Activated CD4-positive, CD25-positive, alpha-beta regulatory T cell (primary cell): ENCODE results near the gene CSGALNACT2.
A peak's percentile ranks its signal among the peaks of the same experiment; 100 is the strongest.

Experiments
- DNase-seq, 4 experiments: peaks; one replicate each; lab custom pipeline; 2025; lab: John Stamatoyannopoulos, UW

Gene CSGALNACT2

DNA sequence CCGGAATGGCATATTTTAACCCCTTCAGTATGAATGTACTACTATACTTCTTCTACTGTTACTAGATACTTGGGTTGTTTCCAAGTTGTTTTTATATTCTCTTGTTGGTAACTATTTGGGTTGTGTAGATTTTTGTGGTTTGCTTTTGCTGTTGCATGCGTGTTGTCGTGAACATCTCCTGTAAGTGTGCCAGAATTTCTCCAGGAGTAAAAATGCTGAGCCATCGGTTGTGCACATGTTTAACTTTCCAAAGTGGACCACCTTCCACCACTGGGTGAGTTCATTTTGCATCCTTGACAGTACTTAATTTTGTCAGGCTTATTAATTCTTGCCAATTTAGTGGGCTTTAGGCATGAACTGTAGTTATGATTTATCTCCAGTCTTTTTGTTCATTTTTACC lies 47.9 kb downstream of the CSGALNACT2 start:
- no peak for DNase-seq

- DNase-seq: no peak
Measured at GRCh38 chr10:43187213-43187612, 49.0 kb downstream of the CSGALNACT2 start.

DNA sequence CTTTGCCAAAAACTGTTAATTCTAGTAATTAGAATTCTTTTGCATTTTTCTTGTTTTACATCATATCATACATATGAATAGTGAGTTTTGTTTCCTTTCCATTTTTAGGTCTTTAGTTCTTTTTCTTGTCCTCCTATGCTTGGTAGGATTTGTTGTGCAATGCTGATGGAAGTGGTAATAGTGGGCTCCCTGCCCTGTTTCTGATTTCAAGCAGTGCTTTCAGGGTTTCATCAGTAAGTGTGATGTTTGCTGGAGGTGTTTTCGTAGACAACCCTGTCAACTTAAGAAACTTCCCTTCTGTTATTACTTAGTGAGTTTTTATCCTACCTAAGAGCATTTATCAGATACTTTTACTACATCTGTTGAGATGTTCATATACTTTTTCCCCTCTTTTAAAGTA lies 50.5 kb downstream of the CSGALNACT2 start:
- DNase-seq: no peak

- no peak for DNase-seq
Measured at GRCh38 chr10:43190289-43190688, 52.0 kb downstream of the CSGALNACT2 start.

GRCh38 chr10:43190775-43191174 lies 52.5 kb downstream of the CSGALNACT2 start:
- DNase-seq: no peak

- no peak for DNase-seq
Measured at GRCh38 chr10:43192884-43193283, 54.6 kb downstream of the CSGALNACT2 start.

- no peak for DNase-seq
Measured at GRCh38 chr10:43193496-43194080, 55.3 kb downstream of the CSGALNACT2 start.

GRCh38 chr10:43194266-43194665 lies 56.0 kb downstream of the CSGALNACT2 start:
- DNase-seq: no peak

GRCh38 chr10:43194859-43195258 lies 56.6 kb downstream of the CSGALNACT2 start:
- DNase-seq: no peak

- DNase-seq: no peak
Measured at GRCh38 chr10:43195557-43195956, 57.3 kb downstream of the CSGALNACT2 start.

DNA sequence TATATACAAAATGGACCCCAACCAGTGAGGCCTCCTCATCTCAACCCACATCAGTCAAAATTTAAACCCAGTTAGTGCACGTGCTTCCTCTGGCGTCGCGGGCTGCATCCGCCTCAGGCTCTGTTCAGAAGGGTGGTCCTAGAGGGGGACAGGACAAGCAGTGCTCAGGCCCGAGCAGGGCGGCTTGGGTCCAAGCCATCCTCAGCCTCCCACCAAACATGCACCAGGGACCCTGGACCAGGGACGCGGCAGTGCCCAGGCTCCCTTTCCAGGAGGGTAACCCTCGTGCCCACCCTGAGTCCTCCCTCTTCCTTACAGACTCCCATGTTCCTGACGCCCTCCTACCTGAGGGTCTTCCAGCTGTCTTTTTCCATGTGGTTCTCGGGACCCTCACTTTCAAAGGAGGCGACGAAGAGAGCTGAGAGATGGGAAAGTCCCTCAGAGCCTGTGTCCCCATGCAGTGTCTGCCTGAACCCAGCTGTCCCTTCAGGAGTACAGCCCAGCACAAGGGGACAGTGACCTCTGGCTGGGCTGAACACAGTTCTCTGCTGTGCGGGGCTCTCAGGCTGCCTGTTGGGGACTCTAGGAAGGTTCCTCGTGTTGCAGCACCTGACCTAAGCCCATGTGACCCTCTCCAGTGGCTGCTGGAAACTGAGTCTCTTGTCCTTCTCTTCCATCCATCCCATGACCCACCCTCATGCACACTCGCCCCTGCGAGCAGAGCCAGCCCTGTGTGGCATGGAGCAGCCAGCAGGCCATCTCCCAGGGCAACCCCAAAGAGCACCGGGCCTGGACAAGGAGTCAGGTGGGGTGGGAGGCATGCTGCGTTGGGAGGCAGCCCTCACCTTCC lies 58.1 kb downstream of the CSGALNACT2 start:
- no peak for DNase-seq

- DNase-seq: no peak
Measured at GRCh38 chr10:43196981-43197833, 59.0 kb downstream of the CSGALNACT2 start.

DNA sequence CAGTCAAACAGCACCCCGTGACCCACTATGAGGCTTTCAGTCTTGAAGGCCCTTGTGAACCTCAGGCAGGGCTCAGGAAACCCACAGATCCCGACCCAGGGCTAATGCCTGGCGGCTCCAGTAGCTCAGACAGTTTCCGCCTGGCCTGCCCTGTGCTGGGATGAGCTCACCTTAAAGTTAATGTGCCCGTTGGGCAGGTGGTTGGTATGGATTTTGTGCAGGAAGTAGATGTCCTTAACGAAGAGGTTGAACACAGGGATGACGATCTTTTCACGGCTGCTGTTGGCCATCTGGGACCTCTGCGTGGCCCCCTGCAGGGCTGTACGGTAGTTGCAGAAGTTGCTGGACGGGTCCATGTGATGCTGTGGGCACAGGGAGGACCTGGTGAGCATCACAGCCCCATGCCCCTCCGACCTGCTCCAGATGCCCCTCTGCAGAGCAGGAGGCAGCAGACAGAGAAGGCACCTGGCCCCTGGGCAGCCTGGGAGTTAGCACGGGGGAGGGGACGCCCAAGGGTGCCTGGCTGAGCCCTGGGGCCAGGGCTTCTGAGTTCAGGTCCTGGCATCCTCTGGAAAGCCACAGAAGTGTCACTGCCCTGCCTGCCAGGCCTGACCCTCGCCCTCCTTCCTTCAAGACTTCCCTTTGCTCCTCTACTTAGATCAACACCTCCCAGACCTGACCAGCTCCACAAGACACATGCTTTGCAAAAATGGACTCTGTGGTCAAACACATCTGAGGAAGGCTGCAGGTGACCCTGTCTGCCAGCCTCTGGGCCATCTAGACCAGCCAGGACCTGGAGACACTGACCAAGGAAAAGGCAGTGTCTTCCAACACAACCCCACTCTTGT lies 59.8 kb downstream of the CSGALNACT2 start:
- DNase-seq: no peak

DNA sequence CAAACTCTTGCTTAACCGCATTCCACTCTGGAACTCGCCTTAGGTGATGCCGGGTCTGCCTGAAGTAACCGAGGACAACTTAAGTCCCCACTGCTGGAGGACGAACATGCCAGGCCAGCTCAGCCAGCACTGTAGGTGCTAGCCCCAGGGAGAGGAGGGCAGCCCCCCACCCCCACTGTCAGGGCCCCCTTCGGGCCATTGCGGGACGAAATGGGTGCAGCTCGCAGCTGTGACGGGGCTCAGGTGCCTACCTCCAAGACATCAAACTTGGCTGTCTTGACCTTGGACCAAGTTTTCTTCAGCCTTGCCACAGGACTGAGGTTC lies 60.4 kb downstream of the CSGALNACT2 start:
- DNase-seq: no peak

DNA sequence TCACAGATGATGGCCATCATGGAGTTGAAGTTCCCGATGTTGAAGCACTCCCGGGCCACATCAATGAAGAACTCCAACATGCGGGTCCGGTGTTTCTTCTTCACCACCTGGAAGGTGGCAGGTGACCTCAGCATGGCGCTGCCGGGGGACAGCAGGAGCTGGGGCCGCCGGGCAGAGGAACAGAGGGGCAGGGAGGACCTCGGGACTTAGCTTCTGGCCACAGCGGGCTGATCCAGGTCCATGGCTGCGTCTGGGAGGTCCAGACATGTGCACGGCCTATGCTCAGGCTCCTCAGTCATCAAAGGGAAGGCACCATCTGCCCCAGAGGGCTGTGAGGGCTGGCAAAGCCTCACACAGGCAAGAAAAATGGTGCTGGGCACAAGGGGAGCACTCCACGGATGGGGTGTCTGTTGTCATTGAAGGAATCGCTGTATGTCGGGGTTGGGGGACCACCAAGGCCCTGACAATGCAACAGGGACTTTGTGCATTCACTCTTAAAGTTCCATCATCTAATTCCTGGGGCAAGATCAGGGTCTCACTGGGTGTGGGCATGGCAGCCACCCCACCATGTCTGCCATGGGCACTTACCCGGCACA lies 60.9 kb downstream of the CSGALNACT2 start:
- no peak for DNase-seq

DNA sequence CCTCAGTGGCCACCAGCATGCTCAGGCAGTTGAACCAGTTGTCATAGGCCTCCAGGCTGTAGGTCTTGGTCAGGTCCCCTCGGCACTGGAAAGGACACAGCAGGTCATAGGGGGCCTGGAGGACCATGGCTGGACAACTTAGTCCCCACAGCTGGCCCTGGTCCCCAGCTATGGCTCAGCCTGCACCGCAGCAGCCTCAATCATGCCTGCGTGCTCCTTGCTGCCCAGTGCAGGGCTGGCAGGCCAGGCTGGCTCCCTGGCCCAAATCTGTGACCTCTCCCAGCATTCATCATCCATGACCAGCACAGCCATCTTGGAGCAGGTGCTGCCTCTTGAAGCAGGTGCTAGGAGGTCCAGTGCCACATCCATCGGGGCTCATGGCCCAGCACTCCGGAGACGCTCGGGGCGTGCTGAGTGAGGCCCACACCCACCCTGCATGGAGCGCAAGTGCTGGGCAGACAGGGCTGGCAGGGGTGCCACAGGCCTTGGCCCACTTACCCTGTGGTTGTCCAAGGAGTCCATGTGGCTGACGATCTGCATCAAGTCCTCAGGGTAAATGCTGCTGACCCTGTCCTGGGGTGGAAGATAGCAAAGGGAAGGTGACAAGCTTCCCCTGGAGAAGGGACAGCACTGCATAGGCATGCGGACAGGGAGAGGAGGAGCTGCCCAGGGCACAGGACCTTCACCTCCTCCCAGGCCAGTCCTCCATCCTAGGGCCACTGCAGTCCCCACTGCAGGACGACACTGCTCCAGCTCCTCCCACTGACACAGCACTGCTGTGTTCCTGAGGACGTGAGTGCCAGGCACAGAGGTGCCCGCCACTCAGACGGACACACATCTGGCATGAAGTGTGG lies 61.7 kb downstream of the CSGALNACT2 start:
- no peak for DNase-seq

DNA sequence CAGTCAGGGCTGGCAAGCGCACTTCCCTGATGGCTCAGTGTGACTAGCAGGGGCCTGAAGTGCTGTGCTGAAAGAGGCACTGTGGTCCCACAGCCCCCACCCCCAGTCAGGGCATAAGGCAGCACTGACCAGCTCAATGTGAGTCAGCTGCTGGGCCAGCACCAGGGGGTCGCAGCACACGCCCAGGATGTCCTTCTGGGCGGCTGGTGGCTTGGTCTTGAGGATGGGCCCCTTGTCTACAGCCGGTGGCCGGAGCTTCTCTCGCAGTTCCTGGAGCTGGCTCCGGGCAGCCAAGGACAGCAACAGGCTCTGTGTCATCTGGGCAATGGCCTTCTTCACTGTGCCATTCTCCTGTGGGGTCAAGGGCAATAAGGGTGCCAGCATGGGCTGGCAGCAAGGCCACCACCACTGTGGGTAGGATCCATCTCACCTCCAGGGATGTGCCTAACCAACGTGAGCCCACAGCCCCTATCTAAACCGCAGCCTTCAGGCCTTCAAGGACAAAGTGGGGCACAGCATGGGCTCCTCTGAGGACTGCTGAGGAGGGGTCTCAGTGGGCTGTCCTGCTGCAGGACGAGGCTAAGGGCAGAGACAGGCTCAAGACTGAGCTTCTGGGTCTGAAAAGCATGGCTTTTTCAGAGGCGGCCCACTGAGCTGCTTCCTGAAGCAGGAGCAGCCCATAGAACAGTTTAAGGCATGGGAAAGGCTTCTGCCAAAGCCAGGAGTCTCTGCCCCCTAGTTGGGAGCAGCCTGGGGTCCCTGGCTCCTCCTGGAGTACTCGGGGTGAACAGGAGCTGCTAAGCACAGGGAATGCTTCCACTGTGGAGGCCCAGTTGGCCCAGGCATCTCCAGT lies 62.5 kb downstream of the CSGALNACT2 start:
- no peak for DNase-seq

GRCh38 chr10:43201545-43202131 lies 63.4 kb downstream of the CSGALNACT2 start:
- DNase-seq: no peak

DNA sequence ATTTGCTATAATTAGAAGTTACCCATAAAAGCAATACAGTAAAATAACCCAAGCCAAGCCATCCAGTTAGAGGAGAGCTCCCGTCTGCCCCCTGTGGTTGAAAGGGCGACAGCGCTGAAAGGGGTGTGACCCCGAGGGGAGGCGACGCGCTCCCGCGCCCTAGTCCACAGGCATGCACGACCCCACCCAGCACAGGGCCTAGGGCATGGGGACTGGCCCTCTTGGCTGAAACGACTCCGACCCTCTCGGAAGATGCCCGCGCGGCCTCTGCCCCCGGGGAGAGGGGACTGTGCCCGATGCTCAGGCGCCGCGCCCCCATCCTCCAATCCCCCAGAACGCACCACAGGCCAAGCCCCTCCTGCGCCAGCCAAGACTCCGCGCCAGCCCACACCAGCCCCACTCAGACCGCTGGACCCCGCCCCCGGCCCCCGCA lies 64.0 kb downstream of the CSGALNACT2 start:
- peak in 3 of 4 experiments; percentile 7 to 26 (median 25) for DNase-seq
